GM19324 (cell line): ENCODE data around the gene RBM38.

Experiments
- ATAC-seq: cut with Tn5 transposase; IDR thresholded peaks from one replicate; pipeline ENCODE4 v1.9.1; 2021; ENCODE audit warnings: mild to moderate bottlenecking, moderate library complexity; ENCODE audit not compliant: unreplicated experiment, low FRiP score

The RBM38 gene

DNA sequence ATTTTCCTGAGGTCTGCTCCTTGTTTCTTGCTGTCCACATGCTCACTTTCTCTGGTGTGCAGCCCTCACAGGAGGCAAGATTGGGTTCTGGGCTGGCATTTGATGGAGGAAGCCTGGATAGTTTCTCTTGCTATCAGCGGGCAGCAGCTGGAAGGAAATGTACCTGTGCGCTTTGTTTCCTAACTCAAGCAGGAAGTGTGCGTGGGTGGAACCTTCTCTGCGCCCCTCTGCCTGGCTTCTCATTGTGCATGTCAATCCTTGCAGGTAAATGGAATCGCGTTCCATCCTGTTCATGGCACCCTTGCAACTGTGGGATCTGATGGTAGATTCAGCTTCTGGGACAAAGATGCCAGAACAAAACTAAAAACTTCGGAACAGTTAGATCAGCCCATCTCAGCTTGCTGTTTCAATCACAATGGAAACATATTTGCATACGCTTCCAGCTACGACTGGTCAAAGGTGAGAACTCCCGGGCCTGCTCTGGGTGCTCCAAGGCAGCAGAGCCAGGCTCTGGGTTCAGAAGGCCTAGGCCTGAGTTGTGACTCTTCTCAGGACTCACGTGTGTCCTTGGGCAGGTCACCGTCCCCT lies 16.8 kb upstream of the RBM38 start:
- no peak for ATAC-seq

DNA sequence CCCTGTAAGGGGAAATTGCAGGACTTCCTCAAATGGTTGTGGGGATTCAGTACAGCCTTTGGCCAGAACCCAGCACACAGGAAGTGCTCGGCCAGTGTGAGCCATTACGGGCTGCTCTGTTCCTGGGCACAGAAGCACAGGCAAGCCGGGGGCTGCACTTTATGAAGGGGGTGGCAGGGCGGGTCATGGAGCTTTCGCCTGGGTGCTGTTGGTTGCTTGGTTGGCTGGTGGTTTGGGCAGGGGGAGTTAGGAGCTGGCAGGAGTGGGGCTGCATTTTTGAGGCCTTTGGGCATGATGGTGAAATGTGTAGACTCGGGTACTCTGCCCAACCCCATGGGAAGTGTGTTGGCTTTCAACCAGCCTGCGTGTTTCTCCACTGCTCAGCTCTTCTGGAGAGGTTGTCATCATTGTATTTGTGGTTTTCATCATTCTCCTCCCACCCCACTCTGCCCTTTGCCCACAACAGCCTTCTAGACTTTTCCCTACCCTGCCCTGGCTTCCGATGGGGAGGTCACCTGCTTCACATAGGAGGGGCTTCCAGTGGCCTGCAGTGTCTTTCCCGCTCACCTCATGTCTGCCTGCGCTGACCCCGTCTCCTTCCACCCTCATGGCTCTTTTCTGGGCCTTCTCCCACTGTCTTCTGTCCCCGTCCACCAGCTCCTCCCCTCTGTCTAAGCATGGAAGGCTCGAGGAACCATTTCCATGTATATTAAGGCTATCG lies 16.1 kb upstream of the RBM38 start:
- ATAC-seq, result no peak

DNA sequence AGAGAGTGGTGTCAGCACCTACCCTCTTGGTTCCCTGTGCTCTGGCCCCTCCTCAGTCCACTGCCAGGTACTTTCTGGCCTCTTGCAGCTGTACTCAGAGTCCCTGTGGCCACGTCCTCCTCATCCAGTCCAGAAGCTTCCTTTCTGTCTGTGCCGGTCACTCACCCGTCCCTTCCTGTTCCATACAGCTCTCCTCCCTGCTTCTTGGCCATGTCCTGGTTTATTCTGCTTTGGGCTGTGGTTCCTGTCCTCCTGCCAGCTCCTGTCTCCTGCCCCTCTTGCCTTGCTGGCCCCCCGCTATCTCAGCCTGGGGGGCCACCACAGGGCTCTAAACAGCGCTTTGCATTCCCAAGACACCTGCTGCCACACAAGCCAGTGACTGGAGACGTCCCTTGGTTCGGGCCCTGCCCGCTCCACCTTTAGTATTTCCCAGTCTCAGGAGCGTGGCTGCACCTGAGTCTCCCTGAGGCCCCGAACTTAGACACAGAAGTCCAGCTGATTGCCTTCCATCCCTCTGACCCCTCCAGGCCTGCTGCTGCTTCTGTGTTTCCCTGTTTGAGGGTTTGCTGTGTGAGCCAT lies 15.5 kb upstream of the RBM38 start:
- no peak for ATAC-seq

DNA sequence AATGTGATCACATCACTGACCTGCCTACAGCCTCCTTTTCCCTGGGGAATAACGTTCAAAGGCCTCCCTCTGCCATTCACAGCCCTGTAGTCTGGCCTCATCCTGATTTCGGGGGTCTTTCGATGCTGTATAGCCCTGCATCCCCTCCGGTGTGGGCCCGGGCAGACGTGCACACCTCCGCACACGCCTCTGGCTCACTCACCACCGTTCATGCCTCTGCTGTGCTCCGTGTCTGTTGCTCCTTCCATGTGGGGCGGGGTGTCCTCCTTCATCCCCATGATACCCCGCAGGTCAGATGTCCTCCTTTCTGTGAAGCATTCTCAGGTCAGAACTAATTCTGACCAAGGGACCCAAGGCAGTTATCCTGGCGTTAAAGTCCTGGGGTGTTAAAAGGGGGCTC lies 13.8 kb upstream of the RBM38 start:
- ATAC-seq, result no peak

GRCh38 chr20:57378107-57378506 lies 13.1 kb upstream of the RBM38 start:
- no peak for ATAC-seq

DNA sequence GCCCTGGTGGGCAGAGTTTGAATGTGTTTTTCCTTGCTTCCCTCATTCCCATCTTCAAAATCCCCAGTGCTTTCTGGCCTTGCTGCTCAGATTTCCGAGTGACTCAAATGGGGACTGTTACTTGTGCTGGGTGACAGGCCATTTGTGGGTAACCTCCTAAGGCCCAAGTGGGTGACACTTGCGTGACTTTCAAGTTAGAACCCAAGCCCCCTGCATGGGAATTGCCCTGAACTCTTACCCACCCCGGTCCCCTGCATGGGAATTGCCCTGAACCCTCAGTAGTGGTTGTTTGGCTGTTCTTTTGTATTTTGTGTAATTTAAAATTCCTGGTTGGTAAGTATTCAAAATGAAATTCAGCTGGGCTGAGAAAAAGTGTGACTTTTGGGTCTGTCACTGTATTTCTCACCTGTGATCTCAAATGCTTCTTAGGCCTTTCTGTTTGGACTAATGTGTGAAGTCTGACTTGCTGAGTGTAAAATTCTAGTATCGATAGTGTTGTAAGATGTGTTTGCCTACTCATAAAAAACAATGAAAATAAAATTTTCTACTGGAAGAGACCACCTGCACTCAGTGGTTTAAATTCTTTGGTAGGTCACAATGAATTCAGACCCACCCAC lies 12.4 kb upstream of the RBM38 start:
- ATAC-seq, result no peak

DNA sequence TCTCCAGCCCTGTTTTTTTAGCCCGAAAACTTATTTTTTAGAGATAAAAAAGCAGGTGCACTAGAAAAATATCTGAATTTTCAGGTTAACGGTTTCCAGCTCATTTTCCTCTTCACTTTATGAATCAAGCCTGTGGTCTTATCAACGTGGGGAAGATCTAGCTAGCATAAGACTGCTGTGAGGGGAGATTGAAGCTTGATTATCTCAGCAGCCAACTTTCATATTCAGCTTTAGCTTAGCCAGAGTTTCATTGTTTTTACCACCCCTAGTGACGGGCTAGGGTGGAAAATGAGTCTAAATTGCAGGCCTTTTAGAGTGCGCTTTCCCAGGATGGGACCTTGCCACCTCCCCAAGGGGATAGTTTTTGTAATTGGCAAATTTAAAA lies 11.9 kb upstream of the RBM38 start:
- no peak for ATAC-seq

DNA sequence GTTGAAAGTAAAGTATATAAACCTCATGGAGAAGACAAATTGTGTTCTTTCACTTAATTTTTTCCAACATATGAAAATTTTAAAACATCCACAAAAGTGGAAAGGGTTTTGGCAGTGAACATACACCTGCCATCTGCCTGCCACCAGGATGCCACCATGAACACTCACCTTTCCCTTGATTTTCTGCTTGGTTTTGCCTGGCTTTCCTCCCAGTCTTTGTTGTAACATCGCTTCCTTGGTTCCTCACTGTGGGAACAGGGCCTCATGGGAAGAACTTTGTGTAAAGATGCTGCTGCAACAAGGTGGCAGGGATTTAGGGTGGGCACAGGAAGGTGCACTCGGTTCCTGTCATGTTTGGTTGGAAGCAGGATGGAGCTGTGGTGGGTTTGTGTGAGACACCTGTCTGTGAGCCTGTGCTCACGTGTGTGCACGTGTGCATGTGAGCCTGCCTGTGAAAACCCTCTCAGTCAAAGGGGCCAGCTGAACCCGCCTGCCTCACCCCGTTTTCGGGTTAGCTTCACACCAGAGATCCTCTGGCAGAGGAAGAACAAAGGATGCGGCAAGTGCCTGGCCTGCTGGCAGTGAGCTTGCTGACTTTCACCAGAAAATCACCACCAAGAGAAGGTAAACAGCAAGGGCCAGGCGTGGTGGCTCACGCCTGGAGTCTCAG lies 11.0 kb upstream of the RBM38 start:
- ATAC-seq, result no peak

- ATAC-seq, result no peak
These were observed 9.3 kb upstream of the RBM38 start for GRCh38 chr20:57381596-57382503.

GRCh38 chr20:57382516-57382915 lies 8.7 kb upstream of the RBM38 start:
- ATAC-seq, result no peak

DNA sequence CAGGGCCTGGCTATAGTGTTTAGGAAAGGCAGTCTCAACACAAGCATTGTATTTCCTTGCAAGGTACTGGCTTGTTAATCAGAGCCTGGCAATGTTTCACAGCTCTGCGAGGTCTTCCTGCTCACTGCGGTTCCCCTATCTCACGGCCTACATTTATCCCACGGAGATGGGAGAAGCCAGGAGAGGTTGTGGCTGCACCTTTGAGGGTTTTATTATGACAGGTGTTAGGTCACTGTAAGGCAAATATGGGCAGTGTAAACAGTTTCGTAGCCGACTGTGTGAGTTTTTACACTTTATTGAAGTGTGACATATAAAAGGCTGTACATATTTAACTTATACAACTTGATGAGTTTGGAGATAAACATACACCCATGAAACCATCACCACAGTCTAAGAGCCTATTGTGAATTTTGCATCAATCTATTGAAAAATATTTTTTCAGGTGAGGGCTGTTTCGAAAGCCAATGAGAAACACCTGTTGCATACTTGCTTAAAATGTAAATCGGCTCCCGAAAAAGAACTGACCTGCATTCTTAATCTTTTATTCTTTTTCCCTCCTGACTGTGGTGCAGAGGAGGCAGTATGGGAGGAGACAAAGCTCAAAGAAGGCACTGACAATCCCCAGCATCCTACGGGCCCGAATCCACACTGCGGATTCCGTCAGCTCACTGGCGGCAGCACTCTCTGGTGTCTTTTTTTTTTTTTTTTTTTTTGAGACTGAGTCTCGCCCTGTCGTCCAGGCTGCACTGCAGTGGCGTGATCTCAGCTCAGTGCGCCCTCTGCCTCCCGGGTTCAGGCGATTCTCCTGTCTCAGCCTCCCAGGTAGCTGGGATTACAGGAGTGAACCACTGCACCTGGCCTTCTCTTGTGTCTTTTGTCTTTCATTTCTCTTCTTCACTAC lies 7.5 kb upstream of the RBM38 start:
- ATAC-seq, result no peak

DNA sequence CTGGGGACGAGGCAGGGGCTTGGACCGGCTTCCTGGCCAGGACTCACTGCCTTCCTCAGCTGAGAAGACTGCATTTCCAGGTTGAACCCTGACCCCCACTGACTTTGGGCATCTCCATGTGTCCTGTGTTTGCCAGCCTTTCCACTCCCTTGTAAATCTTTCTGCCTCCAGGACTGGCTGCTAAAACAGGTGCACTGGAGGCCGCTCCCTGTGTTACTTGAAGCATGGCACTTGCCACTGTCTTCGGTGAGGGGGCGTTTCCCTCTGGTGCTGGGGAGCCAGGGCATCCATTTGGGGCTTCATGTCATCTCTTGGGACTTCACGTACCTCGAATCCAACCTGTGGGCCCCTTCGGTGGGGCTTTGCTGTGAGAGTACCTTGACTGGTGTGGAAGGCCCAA lies 6.7 kb upstream of the RBM38 start:
- no peak for ATAC-seq

GRCh38 chr20:57384953-57385761 lies 6.0 kb upstream of the RBM38 start:
- no peak for ATAC-seq

DNA sequence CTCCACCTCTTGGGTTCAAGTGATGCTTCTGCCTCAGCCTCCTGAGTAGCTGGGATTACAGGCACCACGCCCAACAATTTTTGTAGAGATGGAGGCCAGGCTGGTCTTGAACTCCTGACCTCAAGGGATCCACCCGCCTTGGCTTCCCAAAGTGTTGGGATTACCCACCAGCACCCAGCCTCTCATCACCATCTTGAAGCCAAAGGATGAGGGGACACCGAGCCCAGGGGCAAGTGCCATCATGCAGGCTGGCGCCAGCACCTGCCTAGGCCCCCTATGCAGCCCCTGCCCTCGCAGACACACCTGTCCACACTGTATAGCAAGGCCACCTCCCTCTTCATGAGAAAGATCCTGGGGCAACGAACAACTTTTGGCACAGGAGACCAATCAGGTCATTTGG lies 5.3 kb upstream of the RBM38 start:
- ATAC-seq, result no peak

- ATAC-seq, result no peak
These were observed 4.4 kb upstream of the RBM38 start for GRCh38 chr20:57386762-57387161.

- ATAC-seq, result no peak
These were observed 3.7 kb upstream of the RBM38 start for GRCh38 chr20:57387463-57387862.

- ATAC-seq, result no peak
These were observed 3.2 kb upstream of the RBM38 start for GRCh38 chr20:57387945-57388371.

DNA sequence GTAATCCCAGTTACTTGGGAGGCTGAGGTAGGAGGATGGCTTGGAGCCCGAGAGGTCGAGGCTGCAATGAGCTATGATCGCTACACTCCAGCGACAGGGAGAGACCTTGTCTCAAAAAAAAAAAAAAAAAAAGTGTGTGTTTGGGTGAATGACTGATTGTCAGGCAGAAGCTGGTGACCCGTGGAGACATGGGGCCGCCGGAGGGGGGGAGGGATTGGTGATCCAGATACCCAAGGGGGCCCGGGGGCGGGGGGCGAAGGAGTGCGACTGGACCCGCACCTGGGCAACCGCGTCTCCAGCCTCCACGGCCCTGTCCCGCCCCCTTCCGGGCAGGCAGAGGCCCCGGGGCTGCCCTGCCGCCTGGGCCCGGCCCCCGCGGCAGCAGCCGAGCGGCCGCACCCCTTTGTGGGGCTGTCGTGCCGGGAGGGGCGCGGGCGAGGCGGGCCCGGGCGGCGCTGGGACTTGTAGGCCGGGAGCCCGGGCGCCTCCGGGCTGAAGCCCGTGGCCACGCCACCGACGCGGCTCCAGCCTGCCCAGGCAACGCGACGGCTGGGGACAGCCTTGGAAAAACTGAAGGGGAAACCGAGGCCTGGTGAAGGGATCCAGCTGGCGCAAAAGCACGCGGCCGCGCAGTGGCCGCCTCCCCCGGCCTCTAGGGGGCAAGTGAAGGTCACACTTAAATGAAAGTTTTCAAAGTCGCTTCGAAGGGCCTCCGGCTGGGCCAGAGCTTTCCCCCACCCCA lies 2.1 kb upstream of the RBM38 start:
- ATAC-seq, result no peak
